Fibroblast of pulmonary artery (primary cell): ENCODE data around the gene FAM221B.

Experiments
- DNase-seq: peaks from one replicate; pipeline ENCODE4 v3.0.0-alpha.2; 2010; ENCODE audit warnings: low read depth
- H3K4me3 ChIP-seq: replicated peaks from 2 replicates; pipeline ENCODE4 v1.5.1; 2011; ENCODE audit warnings: low read depth, mild to moderate bottlenecking, control low read depth, low read length, moderate library complexity
- TF ChIP-seq, protein P1 (sequence below): IDR thresholded peaks from 2 replicates; pipeline ENCODE4 v1.5.1; 2011; ENCODE audit warnings: mild to moderate bottlenecking, control low read depth, low read length, inconsistent platforms; ENCODE audit errors: missing control alignments

The FAM221B gene

GRCh38 chr9:35781066-35781465, 47.5 kb downstream of the FAM221B start:
- no peak overlapping the region for H3K4me3 ChIP-seq
- no peak for DNase-seq
- TF ChIP-seq, protein P1, sequence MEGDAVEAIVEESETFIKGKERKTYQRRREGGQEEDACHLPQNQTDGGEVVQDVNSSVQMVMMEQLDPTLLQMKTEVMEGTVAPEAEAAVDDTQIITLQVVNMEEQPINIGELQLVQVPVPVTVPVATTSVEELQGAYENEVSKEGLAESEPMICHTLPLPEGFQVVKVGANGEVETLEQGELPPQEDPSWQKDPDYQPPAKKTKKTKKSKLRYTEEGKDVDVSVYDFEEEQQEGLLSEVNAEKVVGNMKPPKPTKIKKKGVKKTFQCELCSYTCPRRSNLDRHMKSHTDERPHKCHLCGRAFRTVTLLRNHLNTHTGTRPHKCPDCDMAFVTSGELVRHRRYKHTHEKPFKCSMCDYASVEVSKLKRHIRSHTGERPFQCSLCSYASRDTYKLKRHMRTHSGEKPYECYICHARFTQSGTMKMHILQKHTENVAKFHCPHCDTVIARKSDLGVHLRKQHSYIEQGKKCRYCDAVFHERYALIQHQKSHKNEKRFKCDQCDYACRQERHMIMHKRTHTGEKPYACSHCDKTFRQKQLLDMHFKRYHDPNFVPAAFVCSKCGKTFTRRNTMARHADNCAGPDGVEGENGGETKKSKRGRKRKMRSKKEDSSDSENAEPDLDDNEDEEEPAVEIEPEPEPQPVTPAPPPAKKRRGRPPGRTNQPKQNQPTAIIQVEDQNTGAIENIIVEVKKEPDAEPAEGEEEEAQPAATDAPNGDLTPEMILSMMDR: no peak

DNA sequence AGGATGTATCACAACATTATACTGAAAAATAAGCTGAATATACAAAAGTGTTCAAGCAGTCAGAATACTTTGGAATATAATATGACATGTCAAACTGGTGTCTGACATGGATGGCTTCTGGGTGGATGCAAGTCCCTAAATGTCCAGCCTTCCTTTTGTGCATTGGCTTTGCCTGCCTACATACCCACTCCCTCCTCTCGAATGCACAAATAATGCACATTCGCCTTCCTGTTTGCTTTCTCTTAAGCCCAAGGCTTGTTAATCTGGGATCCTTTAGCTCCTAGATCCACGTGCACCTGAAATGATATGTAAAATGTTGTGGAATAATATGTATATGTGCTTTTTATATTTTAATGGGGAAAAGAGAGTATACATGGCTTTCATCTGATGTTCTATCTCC, 50.0 kb downstream of the FAM221B start:
- TF ChIP-seq, protein P1: no peak
- no peak overlapping the region for H3K4me3 ChIP-seq
- DNase-seq: no peak

GRCh38 chr9:35776018-35776417, 52.5 kb downstream of the FAM221B start:
- TF ChIP-seq, protein P1: no peak
- DNase-seq: no peak
- no peak overlapping the region for H3K4me3 ChIP-seq

DNA sequence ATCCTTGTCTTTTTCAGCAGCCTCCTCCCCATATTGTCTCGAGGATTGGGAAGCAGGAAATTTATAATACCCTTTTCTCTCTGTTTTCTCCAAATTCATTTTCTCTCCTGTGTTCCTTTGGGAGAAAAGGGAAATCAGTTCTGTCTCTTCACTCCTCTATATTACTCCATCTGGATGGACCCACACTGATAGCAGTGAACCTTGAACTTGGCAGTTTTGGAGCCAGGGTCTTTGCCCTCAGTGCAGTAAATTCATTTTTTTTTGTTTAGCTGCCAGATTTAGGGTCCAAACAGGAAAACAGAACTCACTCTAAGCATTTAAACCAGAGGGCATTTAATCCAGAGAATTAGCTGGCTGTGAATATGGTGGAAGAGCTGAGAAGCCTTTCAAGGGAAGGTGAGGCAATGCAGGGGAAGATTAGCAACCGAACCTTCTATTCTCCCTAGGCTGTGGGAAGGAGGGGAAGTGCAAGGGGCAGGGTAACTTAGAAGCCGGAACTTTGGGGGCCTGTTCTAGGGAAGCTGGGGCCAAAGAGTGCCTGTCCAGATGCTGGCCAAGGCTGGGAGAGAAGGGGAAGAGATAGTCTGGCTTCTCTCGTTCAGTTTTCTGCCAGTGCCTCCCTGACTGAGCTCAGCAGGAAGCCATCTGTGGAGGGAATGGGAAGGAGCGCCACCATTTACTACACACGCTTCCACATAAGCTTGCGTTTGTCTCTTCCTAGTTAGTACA, 53.5 kb downstream of the FAM221B start:
- peak; percentile 13 for DNase-seq
- H3K4me3 ChIP-seq: no peak overlapping the region
- TF ChIP-seq, protein P1: no peak

- no peak overlapping the region for H3K4me3 ChIP-seq
- DNase-seq: no peak
- TF ChIP-seq, protein P1: no peak
These were observed 56.6 kb downstream of the FAM221B start for GRCh38 chr9:35771943-35772342.

DNA sequence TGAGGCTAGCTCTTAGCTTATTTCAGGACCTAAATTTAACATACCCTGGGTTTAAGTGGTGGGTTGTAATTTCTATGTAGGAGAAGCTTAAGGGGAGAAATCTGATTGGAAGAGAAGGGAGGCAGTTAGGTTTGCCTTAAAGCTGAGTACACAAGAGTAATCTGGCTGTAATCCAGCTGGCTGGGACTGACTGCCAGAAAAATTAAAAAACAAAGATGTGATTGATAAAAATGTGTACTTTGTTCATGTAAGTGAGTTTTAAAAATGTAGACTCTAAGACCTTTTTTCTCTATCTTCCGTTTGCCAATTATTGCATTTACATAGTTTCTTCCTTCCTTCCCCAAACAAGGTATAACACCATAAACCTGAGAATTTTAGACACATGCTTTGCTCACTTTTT, 57.0 kb downstream of the FAM221B start:
- TF ChIP-seq, protein P1: no peak
- H3K4me3 ChIP-seq: no peak overlapping the region
- peak; percentile 57 for DNase-seq

DNA sequence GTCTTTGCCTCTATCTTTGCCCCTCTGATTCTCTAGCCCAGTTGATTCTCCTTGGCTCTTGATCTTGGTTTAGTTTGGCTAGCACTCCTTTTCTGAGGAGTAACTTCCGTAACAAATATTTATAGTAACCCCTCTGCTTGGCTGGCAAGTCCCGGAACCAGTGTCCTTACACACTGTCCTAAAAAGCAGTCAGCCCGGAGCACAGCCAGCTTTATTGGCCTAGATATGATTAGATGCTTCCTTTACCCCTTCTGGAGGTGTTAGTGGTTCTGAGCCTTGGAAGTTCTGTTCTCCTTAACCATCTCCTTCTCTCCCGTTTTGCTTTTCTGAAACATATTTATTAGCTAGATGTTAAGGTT, 57.5 kb downstream of the FAM221B start:
- no peak for DNase-seq
- TF ChIP-seq, protein P1: no peak
- no peak overlapping the region for H3K4me3 ChIP-seq
